ENCODE results near the gene MGAT4B.

The MGAT4B gene

GRCh38 chr5:179825655-179826182, 19.1 kb upstream of the MGAT4B start:
- H3K4me3 ChIP-seq (ENCODE audit: control insufficient read depth, low read depth, low read length), result no peak overlapping the region
- no peak for TF ChIP-seq CTCF (IDR thresholded peaks at IDR 0.05; ENCODE audit: control insufficient read depth, insufficient read depth, low read depth, low read length, missing control alignments)
- DNase-seq (ENCODE audit: low read depth), result no peak

- DNase-seq (ENCODE audit: low read depth), result no peak
- no peak for TF ChIP-seq CTCF (IDR thresholded peaks at IDR 0.05; ENCODE audit: control insufficient read depth, insufficient read depth, low read depth, low read length, missing control alignments)
- H3K4me3 ChIP-seq (ENCODE audit: control insufficient read depth, low read depth, low read length), result no peak overlapping the region
Observed at GRCh38 chr5:179824745-179825112, 18.1 kb upstream of the MGAT4B start.

- no peak overlapping the region for H3K4me3 ChIP-seq (ENCODE audit: control insufficient read depth, low read depth, low read length)
- no peak for DNase-seq (ENCODE audit: low read depth)
- TF ChIP-seq CTCF (IDR thresholded peaks at IDR 0.05; ENCODE audit: control insufficient read depth, insufficient read depth, low read depth, low read length, missing control alignments), result no peak
Observed at GRCh38 chr5:179823937-179824744, 17.5 kb upstream of the MGAT4B start.

- H3K4me3 ChIP-seq (ENCODE audit: control insufficient read depth, low read depth, low read length), result peak overlapping the region; percentile 61
- no peak for TF ChIP-seq CTCF (IDR thresholded peaks at IDR 0.05; ENCODE audit: control insufficient read depth, insufficient read depth, low read depth, low read length, missing control alignments)
- no peak for DNase-seq (ENCODE audit: low read depth)
Observed at GRCh38 chr5:179822444-179822990, 15.9 kb upstream of the MGAT4B start.

GRCh38 chr5:179822059-179822432, 15.4 kb upstream of the MGAT4B start:
- no peak for DNase-seq (ENCODE audit: low read depth)
- no peak for TF ChIP-seq CTCF (IDR thresholded peaks at IDR 0.05; ENCODE audit: control insufficient read depth, insufficient read depth, low read depth, low read length, missing control alignments)
- peak overlapping the region; percentile 61 for H3K4me3 ChIP-seq (ENCODE audit: control insufficient read depth, low read depth, low read length)

GRCh38 chr5:179821298-179822058, 14.8 kb upstream of the MGAT4B start:
- no peak for TF ChIP-seq CTCF (IDR thresholded peaks at IDR 0.05; ENCODE audit: control insufficient read depth, insufficient read depth, low read depth, low read length, missing control alignments)
- DNase-seq (ENCODE audit: low read depth), result peak; percentile 76
- peak overlapping the region; percentile 61 for H3K4me3 ChIP-seq (ENCODE audit: control insufficient read depth, low read depth, low read length)
